Astrocyte (in vitro differentiated cells and primary cell): ENCODE data around the gene LSP1.

ENCODE experiments used
- CTCF ChIP-seq: IDR thresholded peaks from 2 replicates; pipeline ENCODE4 v1.5.1; 2011; ENCODE audit warnings: low read depth, mild to moderate bottlenecking, inconsistent platforms, low read length, moderate library complexity; ENCODE audit not compliant: insufficient read depth
- EZH2 ChIP-seq: IDR thresholded peaks from 2 replicates; pipeline ENCODE4 v1.6.1; 2012; ENCODE audit warnings: mild to moderate bottlenecking, low read length, inconsistent platforms; ENCODE audit not compliant: insufficient read depth

- TF ChIP-seq EZH2, result no peak
- TF ChIP-seq CTCF, result no peak
These were observed 2.3 kb downstream of the LSP1 start for GRCh38 chr11:1854949-1855885.
